HG03139 (cell line): ENCODE results near the gene SYCP3.

Experiments
- ATAC-seq: cut with Tn5 transposase; IDR thresholded peaks from one replicate; pipeline ENCODE4 v1.9.1; 2021; ENCODE audit not compliant: unreplicated experiment

Gene SYCP3

GRCh38 chr12:101713930-101714329 is 25.3 kb downstream of the SYCP3 start:
- no peak for ATAC-seq

- no peak for ATAC-seq
These were observed 26.1 kb downstream of the SYCP3 start for GRCh38 chr12:101713059-101713682.

GRCh38 chr12:101710288-101710687 is 29.0 kb downstream of the SYCP3 start:
- ATAC-seq: no peak

DNA sequence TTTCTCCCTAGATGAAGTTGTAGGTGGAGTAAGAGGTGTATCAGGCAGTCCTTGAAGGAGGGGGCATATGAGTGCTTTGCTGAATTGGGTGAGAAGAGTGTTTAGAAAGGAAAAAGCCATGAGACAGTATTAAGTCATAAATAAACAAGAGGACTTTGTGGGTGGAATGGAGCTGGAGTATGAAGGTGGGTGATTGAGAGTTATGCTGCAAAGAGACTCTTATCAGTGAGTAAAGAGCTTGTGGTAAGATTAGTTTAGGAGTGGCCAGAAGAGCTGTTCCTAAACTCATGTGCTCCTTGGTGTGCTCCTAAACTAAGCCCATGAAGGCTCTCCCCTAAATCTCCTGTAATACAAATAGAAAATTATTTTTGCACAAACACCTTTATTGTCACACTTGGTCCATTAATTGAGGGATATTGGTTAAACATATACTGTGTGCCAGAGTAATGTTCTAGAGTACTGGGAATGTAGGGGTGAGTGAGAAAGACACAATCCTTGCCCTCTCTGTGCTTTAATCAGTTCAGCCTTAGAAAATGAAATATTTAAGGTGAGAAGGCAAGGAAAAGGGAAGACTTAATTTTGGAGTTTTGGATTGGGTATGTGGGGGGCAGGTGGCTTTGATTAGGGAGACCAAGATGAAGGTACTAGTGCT is 32.0 kb downstream of the SYCP3 start:
- ATAC-seq: no peak

DNA sequence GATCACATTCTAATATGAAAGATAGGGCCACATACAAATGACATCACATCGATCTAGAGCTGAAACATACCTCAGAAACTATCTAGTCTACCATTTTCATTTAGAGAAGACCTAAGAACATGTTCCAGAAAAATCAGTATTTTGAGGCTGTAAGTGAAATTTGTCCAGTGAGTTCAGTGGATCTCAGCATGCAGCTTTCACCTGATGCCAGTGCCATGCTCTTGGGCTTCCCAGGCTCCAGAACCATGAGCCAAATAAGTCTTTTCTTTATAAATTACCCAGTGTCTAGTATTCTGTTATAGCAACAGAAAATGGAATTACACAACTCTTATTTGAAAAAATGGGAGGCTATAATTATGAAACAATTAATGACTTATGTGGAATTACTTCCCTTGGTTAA is 32.9 kb downstream of the SYCP3 start:
- ATAC-seq: no peak

DNA sequence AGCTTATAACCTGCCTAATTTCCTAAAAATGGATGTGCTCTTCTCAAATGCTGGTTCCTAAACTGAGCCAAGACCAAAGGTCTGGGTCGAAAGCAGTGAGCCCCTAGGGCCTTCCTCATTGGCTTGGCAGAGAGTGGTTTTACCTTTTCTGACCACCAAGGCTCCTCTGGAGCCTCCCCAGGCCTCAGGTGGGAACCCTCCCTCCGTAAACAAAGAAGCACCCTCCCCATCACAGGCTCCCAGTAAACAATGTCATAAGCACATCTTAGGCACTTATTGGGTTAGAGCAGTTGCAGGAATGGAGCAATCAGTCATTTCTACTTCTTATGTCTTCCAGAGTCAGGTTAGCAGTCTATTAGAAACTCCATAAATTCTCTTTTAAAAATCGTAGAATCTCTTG is 35.8 kb downstream of the SYCP3 start:
- ATAC-seq: no peak

DNA sequence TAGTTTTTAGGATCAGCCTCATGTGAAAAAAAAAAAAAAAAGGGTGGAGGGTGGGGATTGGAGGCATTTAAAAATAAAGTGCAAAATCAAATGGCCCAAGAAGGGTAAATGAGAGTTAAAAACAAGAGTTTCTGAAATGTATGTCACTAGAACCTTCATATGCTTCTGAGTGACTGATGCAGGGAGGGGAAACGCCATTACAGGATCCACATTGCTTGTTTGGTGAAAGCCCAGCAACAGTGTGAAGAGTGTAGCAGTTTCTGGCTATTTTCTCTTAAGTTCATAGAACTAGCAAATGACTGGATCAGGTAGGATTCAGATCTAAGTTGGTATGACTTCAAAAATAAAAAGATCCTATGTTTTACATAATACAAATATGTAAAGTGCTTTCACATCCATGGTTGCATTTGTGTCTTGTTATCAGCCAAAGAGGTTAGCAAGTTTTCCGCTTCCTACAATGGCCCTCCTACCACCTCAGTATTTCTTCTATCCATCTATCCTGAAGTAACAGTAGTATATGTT is 38.9 kb downstream of the SYCP3 start:
- no peak for ATAC-seq

- no peak for ATAC-seq
These were observed 40.4 kb downstream of the SYCP3 start for GRCh38 chr12:101698800-101699347.

DNA sequence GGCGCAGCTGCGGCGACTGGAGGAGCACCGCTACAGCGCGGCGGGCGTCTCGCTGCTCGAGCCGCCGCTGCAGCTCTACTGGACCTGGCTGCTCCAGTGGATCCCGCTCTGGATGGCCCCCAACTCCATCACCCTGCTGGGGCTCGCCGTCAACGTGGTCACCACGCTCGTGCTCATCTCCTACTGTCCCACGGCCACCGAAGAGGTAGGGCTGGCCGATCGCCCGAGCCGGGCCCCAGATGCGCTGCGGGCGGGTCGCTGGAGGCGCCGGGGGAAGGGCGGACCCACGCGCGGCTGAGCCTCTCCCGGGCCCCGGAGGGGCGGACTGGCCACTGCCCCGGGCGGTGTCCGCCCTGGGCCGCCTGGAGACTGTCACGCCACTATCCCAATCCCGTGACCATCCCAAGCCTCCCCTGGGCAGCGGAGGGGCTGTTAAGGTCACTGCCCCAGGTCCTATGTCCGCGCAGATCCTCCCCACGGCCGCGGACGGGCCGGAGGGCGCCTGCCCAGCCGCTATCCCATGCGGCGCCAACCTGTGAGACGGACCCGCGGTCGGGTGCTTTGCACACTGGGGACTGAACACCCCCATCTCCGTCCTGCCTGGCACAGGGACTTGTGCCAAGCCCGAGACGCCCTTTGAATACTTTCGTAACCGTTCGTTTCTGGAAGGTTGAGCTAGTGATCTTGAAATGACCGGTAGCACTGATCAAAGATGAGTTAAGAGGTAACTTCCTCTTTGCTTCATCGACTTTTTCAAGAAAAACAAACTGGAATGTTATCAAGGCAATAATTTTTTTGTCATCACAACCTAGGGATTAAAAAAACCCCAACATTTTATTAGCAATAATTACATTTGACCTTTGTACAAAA is 41.1 kb downstream of the SYCP3 start:
- peak; percentile 26 for ATAC-seq

GRCh38 chr12:101697197-101697929 is 41.9 kb downstream of the SYCP3 start, which contains the start of gene CHPT1:
CHPT1 (plus strand) TSS chr12:101697640; CDS start chr12:101697862, 222 bp downstream.
- ATAC-seq: peak; percentile 54

GRCh38 chr12:101696251-101697196 is 42.7 kb downstream of the SYCP3 start:
- ATAC-seq: peak; percentile 29

GRCh38 chr12:101695706-101696105 is 43.6 kb downstream of the SYCP3 start:
- no peak for ATAC-seq

DNA sequence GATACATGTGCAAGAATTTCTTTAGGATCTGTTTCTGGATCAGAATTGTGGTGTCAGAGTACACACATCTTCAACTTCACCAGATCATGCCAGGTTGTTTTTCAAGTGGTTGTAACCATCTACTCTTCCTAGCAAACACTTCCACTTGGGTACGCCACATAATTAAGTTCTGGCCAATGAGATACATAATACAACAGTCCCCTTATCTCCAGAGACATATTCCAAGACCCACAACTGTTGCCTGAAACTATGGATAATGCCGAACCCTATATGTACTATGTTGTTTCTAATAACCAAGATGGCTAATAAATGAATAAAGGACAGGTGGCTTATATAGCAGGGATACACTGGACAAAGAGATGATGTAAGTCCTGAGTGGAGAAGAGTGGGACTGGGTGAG is 44.3 kb downstream of the SYCP3 start:
- ATAC-seq: no peak

- no peak for ATAC-seq
These were observed 44.9 kb downstream of the SYCP3 start for GRCh38 chr12:101694297-101694848.

GRCh38 chr12:101691503-101692096 is 47.7 kb downstream of the SYCP3 start:
- ATAC-seq: no peak

- ATAC-seq: no peak
These were observed 48.6 kb downstream of the SYCP3 start for GRCh38 chr12:101690544-101691098.

GRCh38 chr12:101686176-101686575 is 53.1 kb downstream of the SYCP3 start:
- ATAC-seq: no peak

GRCh38 chr12:101685092-101685491 is 54.2 kb downstream of the SYCP3 start:
- ATAC-seq: no peak
